Endothelial cell of umbilical vein (primary cell): ENCODE results near the gene PDLIM3.

Source experiments
- CTCF ChIP-seq, 2 donors: IDR thresholded peaks; 1 replicate in 1 of 2; 2 replicates in 1 of 2; pipeline ENCODE4 v1.5.1; 2011; ENCODE audit warnings: low read length in 2 of 2, mild to moderate bottlenecking in 2 of 2, moderate library complexity in 2 of 2, control low read depth in 1 of 2, inconsistent platforms in 1 of 2, low read depth in 1 of 2; ENCODE audit not compliant: insufficient read depth in 1 of 2; ENCODE audit errors: extremely low read depth in 1 of 2
- EZH2 ChIP-seq: IDR thresholded peaks from 2 replicates; pipeline ENCODE4 v1.6.1; 2012; ENCODE audit warnings: borderline replicate concordance, low read depth, mild to moderate bottlenecking, moderate library complexity, low read length, inconsistent platforms; ENCODE audit not compliant: severe bottlenecking
- POLR2A ChIP-seq: IDR thresholded peaks from 2 replicates; pipeline ENCODE4 v1.6.1; 2012; ENCODE audit warnings: low read depth, mild to moderate bottlenecking, control low read depth, low read length

- TF ChIP-seq POLR2A = no peak
- TF ChIP-seq CTCF (IDR thresholded peaks at IDR 0.05; ENCODE audit: extremely low read depth in 1 of 2, insufficient read depth in 1 of 2, low read depth in 1 of 2, low read length in 2 of 2) = no peak
- no peak for TF ChIP-seq EZH2
Observed at GRCh38 chr4:185576314-185576961, 41.1 kb upstream of the PDLIM3 start.
